Endothelial cell of umbilical vein (primary cell): ENCODE data around the gene KCTD10.

Experiments
- EZH2 ChIP-seq: IDR thresholded peaks from 2 replicates; pipeline ENCODE4 v1.6.1; 2012; ENCODE audit warnings: borderline replicate concordance, low read depth, mild to moderate bottlenecking, moderate library complexity, low read length, inconsistent platforms; ENCODE audit not compliant: severe bottlenecking
- POLR2AphosphoS5 ChIP-seq: IDR thresholded peaks from 2 replicates; pipeline ENCODE4 v1.6.1; 2012; ENCODE audit warnings: low read depth, mild to moderate bottlenecking, control low read depth, low read length, moderate library complexity; ENCODE audit not compliant: insufficient read depth
- TF ChIP-seq, protein P1 (sequence below), 2 donors: IDR thresholded peaks; 1 replicate in 1 of 2; 2 replicates in 1 of 2; pipeline ENCODE4 v1.5.1; 2011; ENCODE audit warnings: low read length in 2 of 2, mild to moderate bottlenecking in 2 of 2, moderate library complexity in 2 of 2, control low read depth in 1 of 2, inconsistent platforms in 1 of 2, low read depth in 1 of 2; ENCODE audit not compliant: insufficient read depth in 1 of 2; ENCODE audit errors: extremely low read depth in 1 of 2

DNA sequence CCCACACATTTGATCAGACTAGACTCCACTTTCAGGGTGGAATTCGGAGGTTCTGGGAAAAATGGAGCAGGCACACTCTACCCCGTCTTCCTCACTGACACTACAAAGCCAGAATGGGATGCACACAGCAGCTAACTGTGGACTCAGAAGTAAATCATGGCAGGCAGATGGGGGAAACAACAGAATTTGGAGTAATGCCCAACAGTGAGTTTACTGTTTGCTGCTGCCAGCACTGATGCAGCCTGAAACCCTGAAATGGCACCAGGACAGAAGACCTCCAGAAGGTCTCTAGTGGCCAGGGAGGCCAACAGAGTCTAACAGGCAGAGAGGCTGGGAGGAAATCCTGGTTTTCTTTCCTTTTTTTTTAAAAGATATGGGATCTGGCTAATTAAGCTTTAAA is 24.6 kb downstream of the KCTD10 start:
- TF ChIP-seq, protein P1, sequence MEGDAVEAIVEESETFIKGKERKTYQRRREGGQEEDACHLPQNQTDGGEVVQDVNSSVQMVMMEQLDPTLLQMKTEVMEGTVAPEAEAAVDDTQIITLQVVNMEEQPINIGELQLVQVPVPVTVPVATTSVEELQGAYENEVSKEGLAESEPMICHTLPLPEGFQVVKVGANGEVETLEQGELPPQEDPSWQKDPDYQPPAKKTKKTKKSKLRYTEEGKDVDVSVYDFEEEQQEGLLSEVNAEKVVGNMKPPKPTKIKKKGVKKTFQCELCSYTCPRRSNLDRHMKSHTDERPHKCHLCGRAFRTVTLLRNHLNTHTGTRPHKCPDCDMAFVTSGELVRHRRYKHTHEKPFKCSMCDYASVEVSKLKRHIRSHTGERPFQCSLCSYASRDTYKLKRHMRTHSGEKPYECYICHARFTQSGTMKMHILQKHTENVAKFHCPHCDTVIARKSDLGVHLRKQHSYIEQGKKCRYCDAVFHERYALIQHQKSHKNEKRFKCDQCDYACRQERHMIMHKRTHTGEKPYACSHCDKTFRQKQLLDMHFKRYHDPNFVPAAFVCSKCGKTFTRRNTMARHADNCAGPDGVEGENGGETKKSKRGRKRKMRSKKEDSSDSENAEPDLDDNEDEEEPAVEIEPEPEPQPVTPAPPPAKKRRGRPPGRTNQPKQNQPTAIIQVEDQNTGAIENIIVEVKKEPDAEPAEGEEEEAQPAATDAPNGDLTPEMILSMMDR (IDR thresholded peaks at IDR 0.05; ENCODE audit: extremely low read depth in 1 of 2, insufficient read depth in 1 of 2, low read depth in 1 of 2, low read length in 2 of 2) = no peak
- no peak for TF ChIP-seq POLR2AphosphoS5
- TF ChIP-seq EZH2 = no peak
